Measurements from ENCODE around the gene AHCYL2. TPM values are rescaled to one million over a fixed set of nuclear protein-coding genes. Genes with fewer than 3 reads are reported as not detected.

Gene AHCYL2
- total and polyA plus RNA-seq, 2 donors (not counting 3 experiments of a cell fraction or from before 2014, with no cell fraction given) = 10.8 to 13.5 TPM

Small RNA genes within 50 kb of the gene (small RNA-seq; reads per million reads assigned to genes)
- gene AC009244.1 (ENCODE audit: insufficient read depth, insufficient read length, low read depth, low replicate concordance) (not detected), gene SNRPGP3 (ENCODE audit: insufficient read depth, insufficient read length, low read depth, low replicate concordance) (not detected)

Other genes with a start within 250 kb of the AHCYL2 start
- 46.9 TPM in 2 replicates for gene TNPO3, start 169.9 kb upstream of the AHCYL2 start, total RNA-seq
- 23.3 and 29.0 TPM in 2 replicates for gene TNPO3, start 169.9 kb upstream of the AHCYL2 start, polyA plus RNA-seq
- 0.16 TPM in 1 of 2 replicates, not detected in the other for gene TSPAN33, start 80.3 kb upstream of the AHCYL2 start, total RNA-seq
- 0.21 and 0.32 TPM in 2 replicates for gene TSPAN33, start 80.3 kb upstream of the AHCYL2 start, polyA plus RNA-seq
- 13.0 and 13.2 TPM in 2 replicates for gene SMO, start 36.4 kb upstream of the AHCYL2 start, total RNA-seq
- 16.4 and 16.5 TPM in 2 replicates for gene SMO, start 36.4 kb upstream of the AHCYL2 start, polyA plus RNA-seq
- gene STRIP2, start 209.4 kb downstream of the AHCYL2 start, total RNA-seq = 8.8 and 10.0 TPM in 2 replicates
- 2.4 and 3.4 TPM in 2 replicates for gene STRIP2, start 209.4 kb downstream of the AHCYL2 start, polyA plus RNA-seq